ENCODE results near the gene PAXX.

The PAXX gene

GRCh38 chr9:136953771-136954269 is 38.4 kb upstream of the PAXX start:
- no peak for DNase-seq

GRCh38 chr9:136954270-136955083 is 37.7 kb upstream of the PAXX start:
- DNase-seq: no peak

- DNase-seq: no peak
Measured at GRCh38 chr9:136955202-136955942, 36.9 kb upstream of the PAXX start.

DNA sequence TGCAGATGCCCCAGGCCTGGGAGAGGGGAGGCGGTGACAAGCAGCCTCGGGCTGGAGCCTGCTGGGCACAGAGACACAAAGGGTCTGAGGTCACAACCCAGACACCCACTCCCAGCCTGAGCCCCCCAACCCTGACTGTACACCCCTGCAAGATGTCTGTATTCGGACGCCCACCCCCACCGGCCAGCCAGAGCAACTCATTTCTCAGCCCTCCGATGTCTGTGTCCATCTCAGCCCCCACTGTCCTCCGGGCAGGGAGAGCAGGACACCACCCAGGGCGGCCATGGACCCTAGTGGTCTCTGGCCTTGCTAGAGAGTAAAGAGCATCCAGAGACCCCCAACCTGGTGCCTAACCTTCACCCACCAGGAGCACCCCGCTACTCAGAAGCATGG is 36.3 kb upstream of the PAXX start:
- no peak for DNase-seq

DNA sequence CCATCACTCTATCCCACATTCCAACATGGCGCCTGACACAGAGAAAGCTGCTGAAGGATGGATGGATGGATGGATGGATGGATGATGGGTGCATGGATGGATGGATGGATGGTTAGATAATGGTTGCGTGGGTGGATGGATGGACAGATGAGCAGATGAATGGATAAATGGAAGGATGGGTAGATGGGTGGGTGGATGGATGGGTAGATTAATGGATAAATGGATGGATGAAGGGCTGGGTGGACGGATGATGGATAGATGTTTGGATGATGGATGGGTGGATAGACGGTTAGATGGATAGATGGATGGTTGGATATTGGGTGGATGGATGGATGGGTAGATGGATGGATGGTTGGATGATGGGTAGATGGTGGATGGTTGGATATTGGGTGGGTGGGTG is 35.6 kb upstream of the PAXX start:
- no peak for DNase-seq

- no peak for DNase-seq
Measured at GRCh38 chr9:136957461-136957860, 34.8 kb upstream of the PAXX start.

DNA sequence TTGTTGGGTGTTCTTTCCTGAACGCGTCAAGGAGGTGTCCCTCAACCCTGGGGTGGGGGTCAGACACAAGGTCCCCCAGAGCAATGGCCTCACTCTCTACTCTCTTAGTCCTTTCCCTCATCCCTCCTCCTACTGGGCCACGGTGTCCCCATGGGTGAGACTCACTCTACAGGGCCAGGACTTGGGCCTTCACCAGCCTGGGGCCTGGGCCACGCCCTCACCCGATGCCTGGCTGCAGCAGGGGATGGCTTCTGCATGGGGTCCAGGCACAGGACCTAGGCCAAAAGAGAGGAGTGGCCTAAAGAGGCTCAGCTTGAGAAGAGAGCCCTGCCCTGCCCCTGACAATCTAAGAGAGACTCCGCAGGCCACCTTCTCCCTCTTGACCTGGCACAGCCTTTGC is 34.3 kb upstream of the PAXX start:
- DNase-seq: no peak

- no peak for DNase-seq
Measured at GRCh38 chr9:136958473-136958872, 33.7 kb upstream of the PAXX start.

- no peak for DNase-seq
Measured at GRCh38 chr9:136958898-136959850, 33.0 kb upstream of the PAXX start.

DNA sequence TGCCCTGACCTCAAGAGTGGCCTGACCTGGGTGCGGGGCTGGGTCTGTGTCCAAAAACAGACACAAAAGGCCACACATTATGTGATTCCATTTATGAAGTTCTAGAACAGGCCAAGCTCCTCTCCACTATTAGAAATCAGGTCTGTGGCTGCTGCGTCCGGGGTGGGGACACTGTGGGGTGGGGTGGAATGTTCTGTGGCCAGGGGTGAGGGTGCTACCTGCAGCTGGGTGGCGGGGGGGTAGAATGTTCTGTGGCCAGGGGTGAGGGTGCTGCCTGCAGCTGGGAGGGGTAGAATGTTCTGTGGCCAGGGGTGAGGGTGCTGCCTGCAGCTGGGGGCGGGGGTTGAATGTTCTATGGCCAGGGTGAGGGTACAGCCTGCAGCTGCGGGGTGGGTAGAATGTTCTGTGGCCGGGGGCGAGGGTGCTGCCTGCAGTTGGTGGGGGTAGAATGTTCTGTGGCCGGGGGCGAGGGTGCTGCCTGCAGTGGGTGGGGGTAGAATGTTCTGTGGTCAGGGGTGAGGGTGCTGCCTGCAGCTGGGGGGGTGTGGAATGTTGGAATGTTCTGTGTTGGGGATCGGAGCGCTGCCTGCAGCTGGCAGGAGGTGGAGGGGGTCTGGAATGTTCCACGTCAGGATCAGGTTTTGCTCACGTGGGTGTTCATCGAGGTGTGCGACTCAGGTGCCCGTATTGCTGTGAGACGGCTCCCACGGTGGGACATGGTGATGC is 31.8 kb upstream of the PAXX start:
- no peak for DNase-seq

GRCh38 chr9:136960938-136961275 is 31.3 kb upstream of the PAXX start:
- no peak for DNase-seq

DNA sequence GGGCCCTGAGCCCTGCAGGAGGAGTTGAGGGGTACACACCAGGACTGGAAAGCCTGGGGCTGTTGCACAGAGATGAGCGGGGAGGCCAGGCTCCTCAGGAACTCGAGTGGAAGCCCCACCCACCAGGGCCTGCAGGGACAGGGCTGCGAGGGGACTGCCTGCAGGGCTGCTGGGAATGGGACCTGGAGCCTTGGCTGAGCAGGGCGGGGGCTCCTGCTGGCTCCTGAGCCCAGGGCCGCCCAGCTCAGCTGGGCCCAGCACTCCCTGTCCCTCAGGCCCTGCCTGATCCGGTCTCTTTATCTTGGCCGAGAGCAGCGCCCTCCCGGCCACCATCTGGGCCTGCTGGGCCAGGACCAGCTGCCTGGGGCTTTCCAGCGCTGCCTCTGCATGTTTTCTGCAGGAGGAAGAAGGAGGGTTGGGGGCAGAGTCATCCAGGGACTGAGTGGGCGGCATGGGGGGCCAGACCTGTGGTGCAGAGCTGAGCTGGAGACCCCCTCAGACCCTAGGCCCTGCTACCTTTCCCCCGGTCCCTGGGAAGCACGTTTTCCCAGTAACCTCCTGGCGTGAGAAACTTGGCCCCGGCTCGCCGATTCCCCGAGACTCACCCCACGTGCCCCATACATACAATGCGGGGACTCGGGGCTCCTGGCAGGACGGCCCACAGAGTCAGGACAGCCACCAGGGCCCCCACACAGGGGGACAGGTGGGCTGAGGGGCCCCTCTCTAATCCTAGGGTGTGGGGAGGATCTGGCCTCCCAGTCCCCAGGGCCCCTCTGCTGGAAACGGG is 30.8 kb upstream of the PAXX start:
- peak; percentile 44 to 54 for DNase-seq

DNA sequence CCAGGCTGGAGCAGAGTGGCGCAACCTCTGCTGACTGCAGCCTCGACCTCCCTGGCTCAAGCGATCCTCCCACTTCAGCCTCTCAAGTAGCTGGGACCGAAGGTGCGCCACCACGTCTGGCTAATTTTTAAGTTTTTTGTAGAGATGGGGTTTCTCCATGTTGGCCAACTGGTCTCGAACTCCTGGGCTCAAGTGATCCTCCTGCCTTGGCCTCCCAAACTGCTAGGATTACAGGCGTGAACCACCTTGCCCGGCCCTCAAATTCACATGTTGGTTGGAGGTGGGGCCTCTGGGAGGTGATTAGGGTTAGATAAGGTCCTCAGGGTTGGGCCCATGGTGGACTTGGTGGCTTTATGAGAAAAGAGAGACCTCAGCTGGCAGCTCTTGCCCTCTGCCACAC is 30.1 kb upstream of the PAXX start:
- DNase-seq: no peak

DNA sequence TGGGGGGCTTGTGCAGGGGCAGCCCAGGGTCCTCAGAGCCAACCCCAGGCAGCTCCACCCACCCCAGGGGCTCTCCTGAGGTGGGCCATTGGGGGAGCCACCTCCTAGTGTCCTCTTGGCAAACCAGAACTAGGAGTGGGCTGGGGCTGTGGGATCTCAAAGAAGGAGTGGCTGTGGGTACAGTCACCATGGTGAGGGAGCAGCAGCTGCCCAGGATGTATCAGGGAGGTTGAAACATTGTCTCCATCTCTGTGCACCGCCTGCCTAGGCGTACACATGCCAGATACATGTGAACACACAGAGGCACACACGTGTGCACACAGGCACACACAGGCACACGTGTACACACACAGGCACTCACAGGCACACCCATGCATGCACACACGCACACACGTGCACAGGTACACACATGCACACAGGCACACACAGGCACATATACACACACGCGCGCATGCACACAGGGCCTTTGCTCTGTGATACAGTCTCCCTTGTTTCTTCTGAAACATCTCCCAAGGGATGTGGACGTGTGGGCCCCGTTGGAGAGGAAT is 29.4 kb upstream of the PAXX start:
- DNase-seq: no peak

DNA sequence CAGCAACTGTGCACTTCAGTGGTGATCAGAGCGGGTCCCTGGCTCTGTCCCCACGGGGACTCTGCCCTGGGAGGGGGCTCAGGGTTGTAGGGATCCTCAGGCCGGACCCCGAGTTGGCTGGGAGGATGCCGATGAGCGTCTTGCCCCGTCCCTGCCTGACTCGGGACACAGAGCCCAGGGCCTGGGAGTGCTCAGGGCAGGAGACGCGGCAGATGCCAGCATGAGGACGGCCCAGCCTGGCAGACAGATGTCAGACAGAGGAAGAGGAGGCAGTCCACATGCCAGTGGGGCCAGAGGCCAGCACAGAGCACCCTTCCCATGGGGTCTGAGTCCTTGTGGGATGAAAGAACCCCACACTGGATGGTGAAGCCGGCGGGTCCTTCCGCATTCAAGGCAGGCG is 28.9 kb upstream of the PAXX start:
- DNase-seq: no peak

DNA sequence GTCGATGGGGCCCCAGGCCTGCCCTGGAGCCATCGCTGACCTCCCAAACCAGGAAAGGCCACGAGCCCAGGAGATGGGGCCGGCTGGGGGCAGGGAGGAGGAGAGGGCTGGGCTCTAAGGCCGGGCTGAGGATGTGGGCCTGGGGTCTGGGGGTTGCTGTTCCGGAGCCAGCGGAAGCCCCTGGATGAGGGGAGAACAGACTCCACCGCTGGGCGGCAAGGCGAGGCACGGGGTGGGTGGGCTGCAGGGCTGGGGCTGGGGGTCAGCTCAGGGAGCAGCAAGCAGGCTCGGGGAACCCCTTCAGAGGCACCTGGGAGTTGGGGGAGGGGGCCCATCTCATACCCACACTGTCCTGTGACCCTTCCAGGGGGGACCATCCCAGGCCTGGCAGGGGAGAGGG is 28.5 kb upstream of the PAXX start:
- no peak for DNase-seq

- DNase-seq: no peak
Measured at GRCh38 chr9:136964171-136964689, 28.0 kb upstream of the PAXX start.

- no peak for DNase-seq
Measured at GRCh38 chr9:136964833-136965422, 27.3 kb upstream of the PAXX start.

GRCh38 chr9:136965771-136966484 is 26.3 kb upstream of the PAXX start:
- DNase-seq: no peak

All from cerebellar nuclear complex (tissue), 1 donor.